Fibroblast of skin of right biceps (primary cell): ENCODE measurements around the gene FYN.

Experiments
- DNase-seq: peaks from one replicate; pipeline ENCODE4 v3.0.0-alpha.2; 2013

FYN gene

DNA sequence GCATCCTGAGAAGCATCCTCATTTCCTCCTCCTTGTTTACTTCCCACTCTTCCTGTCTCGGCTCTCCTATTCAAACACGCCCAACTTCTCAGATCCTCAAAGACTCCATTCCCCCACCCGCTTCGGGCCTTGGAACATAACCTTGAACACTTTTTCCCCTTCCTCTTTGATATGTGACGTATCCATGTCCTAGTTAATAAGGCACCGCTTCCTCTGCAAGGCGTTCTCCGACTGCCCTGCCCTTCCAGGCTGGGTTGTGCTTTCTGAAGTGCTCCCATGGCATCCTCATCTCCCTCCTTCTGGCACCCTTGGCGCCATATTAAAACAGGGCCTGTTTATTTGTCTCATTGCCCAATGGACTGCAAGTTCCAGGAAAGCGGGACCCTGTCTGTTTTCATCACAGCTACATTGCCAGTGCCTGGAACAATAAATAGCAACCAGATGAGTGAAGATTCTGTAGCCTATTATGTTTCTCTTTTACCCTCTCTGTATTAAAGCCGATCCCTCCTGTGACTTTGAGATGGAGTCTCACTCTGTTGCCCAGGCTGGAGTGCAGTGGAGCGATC is 152.2 kb downstream of the FYN start:
- DNase-seq, result no peak

GRCh38 chr6:111718990-111719389 is 154.3 kb downstream of the FYN start:
- DNase-seq, result peak; percentile 78

GRCh38 chr6:111718326-111718725 is 154.9 kb downstream of the FYN start:
- no peak for DNase-seq

GRCh38 chr6:111717621-111718020 is 155.6 kb downstream of the FYN start:
- no peak for DNase-seq

DNA sequence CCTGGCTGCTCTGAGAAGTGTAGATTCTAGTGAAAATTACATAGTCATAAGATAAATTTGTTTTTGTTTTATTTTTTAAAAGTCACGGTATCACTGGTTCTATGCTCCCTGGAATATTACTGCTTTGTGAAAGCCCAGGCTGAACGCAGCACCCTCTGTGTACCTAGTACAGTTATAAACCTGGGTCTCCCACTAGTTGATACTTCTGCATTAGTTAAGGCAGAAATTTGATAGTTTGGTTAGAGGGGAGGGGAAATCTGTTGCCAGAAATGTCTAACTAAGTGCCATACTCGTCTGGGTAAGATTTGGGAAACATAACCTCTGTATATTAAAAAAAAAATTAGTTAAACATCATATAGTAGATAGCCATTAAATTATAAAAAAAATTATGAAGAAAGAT is 156.9 kb downstream of the FYN start:
- no peak for DNase-seq

DNA sequence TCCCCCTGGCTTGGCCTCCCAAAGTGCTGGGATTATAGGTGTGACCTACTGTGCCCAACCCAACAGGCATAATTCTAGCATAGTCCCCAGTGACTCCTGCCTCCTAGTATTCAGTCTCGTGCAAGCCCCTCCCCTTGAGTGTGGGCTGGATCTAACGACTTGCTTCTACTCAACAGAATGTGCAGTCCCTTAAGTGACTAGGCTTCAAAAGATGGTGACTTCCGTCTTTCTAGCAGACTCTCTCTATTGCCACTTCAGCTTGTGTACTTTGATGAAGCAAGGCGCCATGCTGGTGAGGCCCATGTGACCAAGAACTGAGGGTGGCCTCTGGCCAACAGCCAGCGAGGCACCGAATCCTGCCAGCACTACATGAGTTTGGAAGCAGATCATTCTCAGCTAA is 157.9 kb downstream of the FYN start:
- DNase-seq, result no peak

- no peak for DNase-seq
Observed at GRCh38 chr6:111714416-111715270, 158.6 kb downstream of the FYN start.

DNA sequence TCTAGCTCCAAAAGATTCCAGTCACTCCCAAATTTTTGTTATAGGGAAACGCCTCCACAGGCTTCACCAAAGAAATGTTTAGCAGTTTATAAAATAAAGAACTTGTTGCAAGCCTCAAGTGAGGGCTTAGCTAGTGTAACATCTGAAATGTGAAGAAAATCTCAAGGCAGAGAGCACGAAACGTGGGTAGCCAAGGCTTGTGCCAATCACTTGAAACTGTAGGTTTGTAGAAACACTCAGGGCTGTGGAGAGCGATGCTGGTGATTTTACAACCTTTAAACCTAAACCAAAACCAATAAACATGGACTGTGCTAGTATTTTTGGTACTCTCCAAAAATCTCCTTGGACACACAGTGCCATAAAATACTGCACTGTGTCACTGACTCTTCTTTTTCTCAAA is 159.4 kb downstream of the FYN start:
- DNase-seq, result no peak

GRCh38 chr6:111713236-111713635 is 160.0 kb downstream of the FYN start:
- DNase-seq, result no peak

GRCh38 chr6:111711984-111712752 is 161.1 kb downstream of the FYN start:
- DNase-seq, result peak; percentile 77

DNA sequence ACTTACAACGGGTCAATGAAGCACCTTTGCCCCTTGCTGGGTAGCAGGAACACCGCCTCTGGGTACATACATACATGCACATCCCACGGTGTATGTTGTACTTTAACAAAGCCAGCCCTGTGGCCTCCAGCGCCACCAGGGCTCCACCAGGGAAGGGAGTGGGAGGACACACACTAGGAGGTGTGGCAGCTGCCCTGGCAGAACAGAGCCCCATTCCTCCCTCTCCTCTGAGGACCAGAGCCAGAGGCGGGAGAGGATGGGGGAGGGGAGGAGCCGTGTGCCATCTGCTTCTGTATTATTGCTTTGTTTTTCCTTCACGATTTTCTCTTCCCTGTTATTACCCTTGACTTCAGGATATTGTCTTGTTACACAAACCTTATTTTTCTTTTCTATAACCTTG is 161.8 kb downstream of the FYN start:
- DNase-seq, result no peak

DNA sequence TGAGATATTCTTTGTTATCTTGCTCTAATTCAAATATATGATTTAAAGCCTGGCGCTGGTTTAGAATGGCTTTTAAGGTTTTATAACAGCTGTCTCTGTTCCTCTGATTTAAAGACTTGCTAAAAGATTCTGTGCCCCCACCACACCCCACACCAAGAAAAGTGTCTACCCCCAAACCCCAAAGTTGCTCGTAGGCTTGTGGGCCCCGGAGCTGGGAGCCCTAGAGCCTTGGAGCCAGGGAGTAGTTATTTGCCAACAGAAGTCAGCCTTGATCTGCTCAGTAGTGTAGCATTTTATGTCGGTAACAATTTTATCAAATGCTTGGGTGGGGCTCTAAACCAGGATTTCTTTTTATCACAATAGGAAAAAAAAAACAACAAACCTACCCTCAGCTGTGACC is 162.3 kb downstream of the FYN start:
- DNase-seq, result no peak

GRCh38 chr6:111710439-111710838 is 162.8 kb downstream of the FYN start:
- no peak for DNase-seq

DNA sequence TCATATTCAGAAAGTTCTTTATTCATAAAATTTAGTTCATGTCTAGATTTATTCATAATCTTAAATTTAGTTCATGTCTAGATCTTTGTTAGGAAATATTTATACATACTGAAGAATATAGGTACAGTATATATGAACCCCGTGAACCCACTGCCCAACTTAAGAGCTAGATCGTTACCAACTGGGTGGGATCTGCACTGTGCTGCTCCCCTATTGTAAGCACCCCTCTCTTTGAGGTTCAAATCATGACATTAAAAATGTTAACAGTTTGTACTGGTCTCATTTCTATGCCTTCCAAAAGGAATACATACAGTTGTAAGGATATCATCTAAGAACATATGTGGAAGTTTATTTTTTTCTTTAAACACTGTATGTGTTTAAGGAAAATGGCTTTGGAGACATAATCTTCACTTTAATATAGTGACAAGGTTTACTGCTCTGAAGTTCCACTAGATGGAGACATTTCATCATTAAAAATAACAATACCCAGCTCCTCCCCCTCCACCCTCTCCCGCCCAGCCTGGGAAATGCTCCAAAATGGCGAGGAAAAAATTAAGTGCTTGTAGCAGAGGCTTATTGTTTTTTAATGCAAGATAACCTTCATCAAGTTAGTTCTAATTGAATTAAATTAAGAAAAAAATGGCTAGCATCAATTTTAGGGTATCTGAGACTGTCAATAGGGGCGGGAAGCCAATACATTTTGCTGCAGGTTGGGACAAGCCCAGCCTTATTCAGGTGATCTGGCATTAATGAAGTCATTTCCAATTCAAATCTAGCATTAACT is 163.4 kb downstream of the FYN start:
- DNase-seq, result peak; percentile 80

DNA sequence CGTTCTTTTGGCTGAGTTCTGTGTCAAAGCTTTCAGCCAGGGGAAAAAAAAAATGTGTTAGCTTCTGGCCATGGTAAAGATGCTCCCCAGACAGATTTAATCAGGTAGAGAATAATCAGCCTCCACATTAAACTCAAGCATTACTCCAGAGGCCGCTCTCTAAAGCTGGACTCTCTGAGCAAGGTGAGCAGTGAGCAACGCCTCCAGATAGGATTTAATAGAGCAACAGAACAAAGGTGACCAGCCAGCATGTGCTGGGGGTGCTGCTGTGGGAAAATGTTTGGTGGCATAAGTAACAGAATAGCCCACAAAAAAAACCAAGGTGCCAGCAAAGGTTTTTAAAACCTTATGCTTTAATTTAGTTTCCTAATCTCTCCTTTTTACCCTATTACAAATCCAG is 164.1 kb downstream of the FYN start:
- no peak for DNase-seq

GRCh38 chr6:111707773-111708172 is 165.5 kb downstream of the FYN start:
- DNase-seq, result no peak

GRCh38 chr6:111706841-111707391 is 166.3 kb downstream of the FYN start:
- DNase-seq, result no peak

GRCh38 chr6:111703723-111704122 is 169.5 kb downstream of the FYN start:
- DNase-seq, result no peak

GRCh38 chr6:111702268-111702667 is 171.0 kb downstream of the FYN start:
- no peak for DNase-seq

GRCh38 chr6:111701146-111701545 is 172.1 kb downstream of the FYN start:
- DNase-seq, result no peak

GRCh38 chr6:111700135-111700690 is 173.0 kb downstream of the FYN start:
- DNase-seq, result no peak

DNA sequence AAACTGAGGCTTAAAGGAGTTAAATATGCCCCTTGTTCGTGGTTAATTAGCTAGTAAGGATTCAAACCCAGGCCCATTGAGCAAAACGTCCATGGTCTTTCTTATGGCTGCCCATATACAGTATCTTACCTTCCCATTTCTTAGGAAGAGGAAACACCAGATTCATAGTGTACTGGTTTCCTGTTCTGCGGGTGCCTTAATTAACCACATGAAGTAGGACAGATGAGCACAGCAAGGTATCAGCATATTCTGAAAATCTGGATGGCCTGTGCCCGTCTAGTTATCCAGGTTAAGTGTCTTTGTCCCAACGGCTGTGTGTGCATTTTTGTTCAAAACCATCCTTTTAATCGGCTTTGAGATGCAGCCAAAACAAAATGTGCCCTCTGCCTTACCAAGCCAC is 174.1 kb downstream of the FYN start:
- no peak for DNase-seq

GRCh38 chr6:111696814-111697213 is 176.4 kb downstream of the FYN start:
- no peak for DNase-seq
